OCI-LY7 (cell line): ENCODE measurements around the gene PTPRB.

Source experiments
- CTCF ChIP-seq: fragments of 200-600 bp; sonication (generic); conservative IDR thresholded peaks from 2 replicates; pipeline ENCODE4 v1.5.1; 2014; ENCODE audit warnings: mild to moderate bottlenecking, antibody characterized with exemption, low read length, moderate library complexity, mixed read lengths
- EZH2phosphoT487 ChIP-seq: fragments of 200-600 bp; sonication (generic); IDR thresholded peaks from 2 replicates; pipeline ENCODE4 v1.6.1; 2018; ENCODE audit warnings: low read depth, borderline replicate concordance, mild to moderate bottlenecking, mixed run types, antibody characterized with exemption, low read length, moderate library complexity, mixed read lengths

GRCh38 chr12:70618371-70618770, 18.9 kb downstream of the PTPRB start:
- no peak for TF ChIP-seq CTCF
- no peak for TF ChIP-seq EZH2phosphoT487
